Measurements from ENCODE around the gene PPFIBP1.

- TF ChIP-seq CTCF (IDR thresholded peaks at IDR 0.05; ENCODE audit: low read depth, low read length) (no peak), EZH2phosphoT487 (IDR thresholded peaks at IDR 0.05; ENCODE audit: low read depth) (no peak)
Observed at GRCh38 chr12:27639265-27639664, 115.3 kb downstream of the PPFIBP1 start.

Data from OCI-LY3 (cell line).